Right ventricle myocardium inferior (tissue), 1 donor: ENCODE results near the gene DACT1. TPM values are rescaled to one million over a fixed set of nuclear protein-coding genes. Genes with fewer than 3 reads are reported as not detected.

ENCODE experiments used
- ATAC-seq: fragments of 200-7000 bp; cut with Tn5 transposase; one replicate; pipeline ENCODE4 v1.9.1; 2020; ENCODE audit warnings: mild to moderate bottlenecking, moderate library complexity
- DNase-seq: peaks from one replicate; pipeline ENCODE4 v3.0.0; 2021; ENCODE audit errors: missing footprints
- intact Hi-C: fragments of 100-400 bp; cut with DNase I; formaldehyde crosslinking; loops from one replicate; pipeline ENCODE4 v1.11.0; 2022
- total RNA-seq: library from RNA; stranded (reverse); fragmentation: NEBNext Ultra II Directional; extraction: Animal tissue kit (Norgen Biotek cat#: 25700); gene quantifications from one replicate; pipeline ENCODE4 v1.2.1, GENCODE V29; 2021
- donor health status: DM: no; HTN: yes; CAD: no; lungs with severe emphysema.

Gene DACT1
- total RNA-seq, 1 donor from 2014 or later, result 2.8 TPM

DNA sequence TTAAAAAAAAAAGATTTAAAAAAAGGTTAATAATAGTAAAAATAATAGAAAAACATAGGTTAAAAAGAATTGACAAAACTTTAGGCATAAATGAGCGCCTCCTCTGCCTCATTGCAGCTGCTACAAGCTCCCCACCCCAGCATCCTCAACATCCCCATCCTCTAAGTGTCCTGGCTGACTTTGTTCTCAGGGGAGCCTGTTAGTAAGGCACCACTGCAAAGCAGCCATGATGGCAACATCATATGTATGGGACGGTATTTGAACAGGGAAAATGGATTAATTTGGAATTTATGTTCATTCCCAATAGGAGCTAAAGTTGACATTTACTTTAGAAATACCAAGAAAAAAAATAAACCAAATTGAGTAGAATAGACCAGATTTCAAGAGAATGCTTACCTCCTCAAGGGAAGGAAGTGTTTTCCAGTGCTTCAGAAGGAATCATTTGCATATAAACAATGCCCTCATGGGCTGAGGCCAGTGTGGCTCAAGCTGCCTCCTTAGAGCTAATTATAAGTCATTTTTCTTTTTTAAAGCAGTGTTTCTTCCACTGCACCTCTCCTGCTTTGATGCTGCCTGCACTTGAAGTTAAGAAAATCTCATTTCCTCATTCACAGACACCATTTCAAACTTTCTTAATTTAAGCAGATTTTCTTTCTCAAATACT, 59.6 kb downstream of the DACT1 start:
- intact Hi-C loops, result no loop called here
- ATAC-seq (no peak), DNase-seq (no peak)

Other genes starting within 250 kb of the DACT1 start
- gene TOMM20L, start 242.0 kb upstream of the DACT1 start, total RNA-seq, result not detected
- 24.1 TPM for gene TIMM9, start 210.4 kb upstream of the DACT1 start, total RNA-seq
- gene KIAA0586, start 210.2 kb upstream of the DACT1 start, total RNA-seq, result 11.3 TPM